ENCODE results near the gene SLC9A3. TPM values are rescaled to one million over a fixed set of nuclear protein-coding genes. Genes with fewer than 3 reads are reported as not detected.

SLC9A3 gene
- total RNA-seq, 2 donors from 2014 or later: 4.3 to 5.3 TPM

- no peaks in the 10 kb centered on the region for H3K9me3 ChIP-seq
- no peaks in the 10 kb centered on the region for H3K4me1 ChIP-seq (replicated peaks)
- no peak overlapping the region for H3K27ac ChIP-seq
- H3K4me3 ChIP-seq: no peak overlapping the region
- no peak for DNase-seq (ENCODE audit: low spot score)
- no peak for TF ChIP-seq POLR2A (IDR thresholded peaks at IDR 0.05)
- no peak for TF ChIP-seq POLR2AphosphoS5 (IDR thresholded peaks at IDR 0.05)
- TF ChIP-seq CTCF (IDR thresholded peaks at IDR 0.05): no peak
- H3K36me3 ChIP-seq: no peaks in the 10 kb centered on the region
- WGBS: 86% methylated on average over 16 of the region's 16 CpGs
- peaks cover 24% of the 10 kb centered on the region for H3K27me3 ChIP-seq (replicated peaks; ENCODE audit: insufficient read depth)
- intact Hi-C loops (cut with DNase I): no loop called here
Measured at GRCh38 chr5:537621-538071, 13.4 kb upstream of the SLC9A3 start.

DNA sequence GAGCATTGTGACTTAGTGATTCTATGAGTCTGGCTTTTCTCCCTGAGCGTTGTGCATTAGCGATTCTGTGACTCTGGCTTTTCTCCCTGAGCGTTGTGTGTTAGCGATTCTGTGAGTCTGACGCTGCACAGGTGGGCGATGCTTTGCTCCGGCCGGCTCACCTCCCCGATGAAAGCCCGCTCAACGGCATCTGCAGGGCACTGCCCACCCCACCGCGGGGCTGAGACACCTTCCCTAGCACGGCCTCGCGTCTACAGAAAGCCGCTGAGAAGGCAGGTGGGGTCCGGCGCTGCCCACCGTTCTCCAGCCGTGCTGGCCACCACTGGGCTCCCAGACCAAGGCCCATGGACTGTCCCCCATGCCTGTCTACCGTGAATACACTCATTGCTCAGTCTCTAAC lies 12.8 kb upstream of the SLC9A3 start:
- peaks cover 29% of the 10 kb centered on the region for H3K27me3 ChIP-seq (replicated peaks; ENCODE audit: insufficient read depth)
- DNase-seq (ENCODE audit: low spot score): no peak

GRCh38 chr5:535846-536698 lies 11.8 kb upstream of the SLC9A3 start:
- Histone ChIP-seq H3K9me3 (no peaks in the 10 kb centered on the region), H3K27me3 (replicated peaks; ENCODE audit: insufficient read depth) (peaks cover 37% of the 10 kb centered on the region), H3K27ac (no peak overlapping the region), H3K4me3 (no peak overlapping the region), H3K4me1 (replicated peaks) (no peaks in the 10 kb centered on the region), H3K36me3 (no peaks in the 10 kb centered on the region)
- whole genome bisulfite sequencing: 62% methylated on average over 27 of the region's 27 CpGs
- DNase-seq (ENCODE audit: low spot score): no peak
- TF ChIP-seq CTCF (IDR thresholded peaks at IDR 0.05): no peak
- TF ChIP-seq POLR2AphosphoS5 (IDR thresholded peaks at IDR 0.05): no peak
- no peak for TF ChIP-seq POLR2A (IDR thresholded peaks at IDR 0.05)
- intact Hi-C loops (cut with DNase I): no loop called here

More for the DNA sequence above, 12.8 kb upstream of the SLC9A3 start:
- Histone ChIP-seq H3K9me3 (no peaks in the 10 kb centered on the region), H3K4me1 (replicated peaks) (no peaks in the 10 kb centered on the region), H3K4me3 (no peak overlapping the region), H3K27ac (no peak overlapping the region), H3K36me3 (no peaks in the 10 kb centered on the region)
- TF ChIP-seq POLR2AphosphoS5 (IDR thresholded peaks at IDR 0.05): no peak
- TF ChIP-seq CTCF (IDR thresholded peaks at IDR 0.05): no peak
- WGBS: 84% methylated on average over 22 of the region's 22 CpGs
- intact Hi-C loops (cut with DNase I): no loop called here

DNA sequence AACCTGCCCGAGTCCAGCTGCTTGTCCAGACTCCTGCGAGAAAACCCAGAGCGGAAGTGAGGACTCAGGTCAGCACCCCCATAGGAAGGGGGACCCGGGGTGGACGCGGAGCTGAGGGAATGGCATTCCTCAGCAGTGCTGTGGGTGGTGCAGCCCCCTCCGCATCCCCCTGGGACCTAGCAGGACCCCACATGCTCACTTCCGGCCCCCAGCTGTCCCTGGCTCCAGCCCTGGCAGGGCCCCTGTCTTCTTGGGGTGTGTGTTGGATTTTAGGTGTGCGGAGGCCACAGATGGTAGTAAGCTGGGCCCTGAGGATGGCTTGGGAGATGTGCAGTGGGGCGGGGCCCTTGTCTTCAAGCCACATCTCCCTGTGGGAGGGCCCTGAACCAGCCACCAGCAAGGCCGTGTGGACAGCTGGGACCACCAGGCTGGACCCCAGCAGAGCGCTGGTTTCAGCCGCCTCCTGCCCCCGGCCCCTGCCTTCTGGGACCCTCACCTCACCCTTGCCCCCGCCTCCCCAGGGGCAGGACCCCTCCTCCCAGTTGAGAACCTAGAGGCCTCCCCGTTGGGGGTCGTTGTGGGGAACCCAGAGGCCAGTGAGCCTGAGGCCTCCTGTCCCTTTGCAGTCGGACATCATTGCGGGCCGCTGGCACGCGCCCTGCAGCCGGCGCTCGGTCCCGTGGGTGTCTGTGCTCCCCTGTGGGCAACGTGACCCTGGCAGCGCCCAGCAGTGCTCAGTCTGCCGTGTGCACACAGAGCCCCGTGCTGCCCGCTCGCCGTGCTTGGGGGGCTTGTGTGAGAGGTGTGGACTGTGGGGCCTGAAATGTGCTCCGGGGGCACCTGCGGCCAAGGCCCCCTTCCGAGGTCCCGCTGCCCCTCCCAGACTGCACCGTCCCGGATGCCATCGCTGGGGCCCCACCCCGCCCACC lies 10.8 kb upstream of the SLC9A3 start:
- DNase-seq (ENCODE audit: low spot score): no peak
- Histone ChIP-seq H3K27me3 (replicated peaks; ENCODE audit: insufficient read depth) (peaks cover 36% of the 10 kb centered on the region), H3K27ac (no peak overlapping the region), H3K36me3 (no peaks in the 10 kb centered on the region), H3K4me1 (replicated peaks) (no peaks in the 10 kb centered on the region), H3K4me3 (no peak overlapping the region), H3K9me3 (no peaks in the 10 kb centered on the region)
- 85% methylated on average over 39 of the region's 41 CpGs for WGBS
- intact Hi-C loops (cut with DNase I): no loop called here
- no peak for TF ChIP-seq POLR2A (IDR thresholded peaks at IDR 0.05)
- TF ChIP-seq POLR2AphosphoS5 (IDR thresholded peaks at IDR 0.05): no peak
- TF ChIP-seq CTCF (IDR thresholded peaks at IDR 0.05): no peak

Measured in prostate gland (tissue), 2 donors.